Endometrial microvascular endothelial cells (primary cell): Measurements from ENCODE around the gene DAG1. TPM values are rescaled to one million over a fixed set of nuclear protein-coding genes. Genes with fewer than 3 reads are reported as not detected.

Experiments used
- in situ Hi-C: cut with HindIII; loops from 2 replicates; pipeline ENCODE4 v1.10.0; 2017; ENCODE audit warnings: low sequenced_read_pairs, low pct_unique_long_range_greater_than_20kb; ENCODE audit errors: inconsistent ontology term
- total RNA-seq: library from RNA; depleted of rRNA; stranded (reverse); fragments of >200 nt; gene quantifications from one replicate; pipeline ENCODE4 v1.2.3, GENCODE V29; 2015; ENCODE audit errors: inconsistent ontology term

Gene DAG1
- total RNA-seq: 107 TPM

GRCh38 chr3:49469936-49470713 is at the start of gene DAG1:
TSS of gene DAG1 (plus strand) at chr3:49470267. CDS start at chr3:49510535, 40,268 bp downstream.
- in situ Hi-C loops: no loop called here

GRCh38 chr3:49421890-49422378 is 48.1 kb upstream of the DAG1 start:
- in situ Hi-C loops: no loop called here

DNA sequence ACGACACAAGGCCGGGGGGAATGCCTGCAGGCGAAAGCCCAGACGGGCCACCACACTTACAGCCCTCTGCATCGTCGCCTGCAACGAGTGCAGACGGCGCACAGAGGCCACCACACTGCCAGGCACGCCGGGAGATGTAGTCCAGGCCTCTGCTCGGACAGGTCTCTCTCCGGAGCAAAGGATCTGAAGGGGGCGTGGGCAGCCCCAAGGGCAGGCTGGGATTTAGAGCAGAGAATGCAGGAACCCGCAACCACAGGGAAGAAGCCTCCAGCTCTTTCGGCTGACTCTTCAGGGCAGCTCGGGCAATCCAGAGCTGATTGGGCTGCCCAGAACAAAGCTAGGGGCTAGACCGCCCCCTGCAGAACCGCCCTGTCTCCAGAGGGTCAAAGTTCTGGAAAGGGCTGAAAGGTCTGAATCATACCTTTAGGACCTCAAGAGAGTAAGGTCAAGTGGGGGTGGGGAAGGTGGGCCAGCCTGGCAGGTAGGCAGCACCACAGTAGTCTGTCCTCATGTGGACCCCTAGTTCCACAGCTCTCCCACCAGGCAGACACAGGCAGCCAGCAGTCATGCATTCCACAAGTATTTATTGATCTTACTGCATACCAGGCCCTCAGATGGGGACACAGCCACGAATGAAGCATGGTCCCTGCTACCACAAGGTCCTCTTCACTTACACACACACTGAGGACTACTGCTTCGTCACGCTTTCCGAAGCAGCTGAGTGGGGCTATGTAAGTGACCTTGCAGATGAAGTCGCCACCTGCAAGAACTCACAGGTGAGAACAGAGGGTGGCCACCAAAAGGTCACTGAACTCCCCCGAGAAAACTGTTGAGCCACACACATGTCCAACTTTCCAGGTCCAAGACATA is 47.5 kb upstream of the DAG1 start, which contains the start of gene AMT:
TSS of gene AMT (minus strand) at position 95 of the 870 bp plus-strand sequence. CDS start at position 72, 23 bp downstream.
- in situ Hi-C loops: no loop called here

- in situ Hi-C loops: no loop called here
Measured at GRCh38 chr3:49424816-49425215, 45.3 kb upstream of the DAG1 start.

- in situ Hi-C loops: no loop called here
Measured at GRCh38 chr3:49427586-49427985, 42.5 kb upstream of the DAG1 start.

GRCh38 chr3:49428752-49429080 is 41.4 kb upstream of the DAG1 start:
- in situ Hi-C loops: no loop called here

DNA sequence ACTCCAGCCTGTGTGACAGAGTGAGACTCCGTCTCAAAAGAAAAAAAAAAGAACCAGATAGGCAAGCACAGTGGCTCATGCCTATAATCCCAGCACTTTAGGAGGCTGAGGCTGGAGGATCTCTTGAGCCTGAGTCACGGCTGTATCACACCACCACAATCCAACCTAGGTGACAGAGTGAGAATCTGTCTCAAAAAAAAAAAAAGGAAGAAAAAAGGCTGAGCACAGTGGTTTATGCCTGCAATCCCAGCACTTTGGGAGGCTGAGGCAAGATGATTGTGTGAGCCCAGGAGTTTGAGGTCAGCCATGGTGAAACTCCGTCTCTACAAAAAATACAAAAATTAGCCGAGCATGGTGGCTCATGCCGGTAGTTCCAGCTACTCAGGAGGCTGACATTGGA is 35.3 kb upstream of the DAG1 start:
- in situ Hi-C loops: no loop called here

GRCh38 chr3:49445391-49445790 is 24.7 kb upstream of the DAG1 start:
- in situ Hi-C loops: no loop called here

- in situ Hi-C loops: no loop called here
Measured at GRCh38 chr3:49453621-49454020, 16.4 kb upstream of the DAG1 start.

DNA sequence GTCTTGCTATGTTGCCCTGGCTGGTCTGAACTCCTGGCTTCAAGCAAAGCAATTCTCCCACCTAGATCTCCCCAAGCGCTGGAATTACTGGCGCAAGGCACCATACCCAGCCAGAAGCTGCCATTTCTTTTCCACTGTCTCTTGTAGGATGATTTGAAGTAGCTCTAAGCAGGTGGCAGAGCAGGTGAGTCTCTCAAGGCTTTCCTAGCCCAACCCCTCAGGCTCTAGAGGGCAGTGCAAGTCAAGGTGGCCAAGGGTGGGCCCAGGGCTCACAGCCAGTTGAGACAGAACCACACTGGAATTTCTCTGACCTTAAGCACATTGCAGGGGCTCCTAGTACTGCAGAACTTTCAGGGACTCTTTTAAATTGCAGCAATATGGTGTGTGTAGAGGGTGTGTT is 15.6 kb upstream of the DAG1 start:
- in situ Hi-C loops: no loop called here

DNA sequence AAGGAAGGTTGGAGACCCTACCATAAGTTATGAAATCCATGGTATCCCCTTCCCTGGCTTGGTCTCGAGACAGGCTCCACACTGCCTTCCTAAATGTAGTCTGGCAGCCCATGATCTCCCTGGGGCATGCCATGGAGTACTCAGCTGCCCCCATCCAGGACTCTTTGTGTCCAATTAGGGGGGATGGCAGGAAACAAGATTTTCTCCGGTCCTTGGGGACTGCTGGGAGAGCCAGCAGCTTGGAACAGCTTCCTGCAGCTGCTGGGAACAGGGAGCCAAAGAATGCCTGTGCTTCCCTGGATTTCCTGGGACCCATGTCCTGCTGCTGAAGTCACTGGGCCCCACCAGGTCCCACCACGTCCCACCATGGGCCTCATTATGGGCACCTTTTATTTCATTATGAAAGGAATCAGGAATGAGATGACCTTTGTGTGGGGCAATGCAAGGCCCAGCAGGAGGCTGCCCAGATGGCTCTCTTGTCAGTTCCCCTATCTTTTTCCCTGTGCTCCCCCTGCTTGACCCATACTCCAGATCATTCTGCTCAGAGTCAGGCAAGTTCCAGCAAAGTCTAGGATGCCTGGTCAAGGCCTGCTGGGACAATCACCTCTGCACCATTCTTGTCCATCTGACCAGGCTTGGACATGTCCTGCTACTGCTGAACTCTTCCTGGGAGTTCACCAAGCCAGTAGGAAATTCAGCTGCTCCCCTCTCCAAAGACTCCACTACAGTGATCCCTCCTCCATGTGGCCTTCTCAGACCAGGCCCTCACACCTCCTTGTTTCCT is 15.0 kb upstream of the DAG1 start:
- in situ Hi-C loops: no loop called here

DNA sequence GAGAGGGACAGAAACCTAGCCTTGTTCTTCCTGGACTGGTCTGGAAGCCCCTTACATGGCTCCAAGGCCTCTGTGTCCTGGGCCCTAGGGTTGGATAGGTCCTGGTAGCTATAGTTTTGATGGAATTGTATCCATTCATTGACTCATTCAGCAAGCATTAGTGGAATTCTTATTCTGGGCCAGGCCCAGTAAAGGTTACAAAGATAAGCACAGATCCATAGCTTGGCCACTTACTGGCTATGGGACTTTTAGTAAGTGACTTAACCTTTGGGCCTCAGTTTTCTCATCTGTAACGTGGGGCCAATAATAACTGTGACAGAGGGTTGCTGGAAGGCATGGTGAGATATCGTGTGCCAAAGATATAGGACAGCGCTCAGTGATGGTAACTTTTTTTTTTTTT is 13.6 kb upstream of the DAG1 start:
- in situ Hi-C loops: no loop called here

DNA sequence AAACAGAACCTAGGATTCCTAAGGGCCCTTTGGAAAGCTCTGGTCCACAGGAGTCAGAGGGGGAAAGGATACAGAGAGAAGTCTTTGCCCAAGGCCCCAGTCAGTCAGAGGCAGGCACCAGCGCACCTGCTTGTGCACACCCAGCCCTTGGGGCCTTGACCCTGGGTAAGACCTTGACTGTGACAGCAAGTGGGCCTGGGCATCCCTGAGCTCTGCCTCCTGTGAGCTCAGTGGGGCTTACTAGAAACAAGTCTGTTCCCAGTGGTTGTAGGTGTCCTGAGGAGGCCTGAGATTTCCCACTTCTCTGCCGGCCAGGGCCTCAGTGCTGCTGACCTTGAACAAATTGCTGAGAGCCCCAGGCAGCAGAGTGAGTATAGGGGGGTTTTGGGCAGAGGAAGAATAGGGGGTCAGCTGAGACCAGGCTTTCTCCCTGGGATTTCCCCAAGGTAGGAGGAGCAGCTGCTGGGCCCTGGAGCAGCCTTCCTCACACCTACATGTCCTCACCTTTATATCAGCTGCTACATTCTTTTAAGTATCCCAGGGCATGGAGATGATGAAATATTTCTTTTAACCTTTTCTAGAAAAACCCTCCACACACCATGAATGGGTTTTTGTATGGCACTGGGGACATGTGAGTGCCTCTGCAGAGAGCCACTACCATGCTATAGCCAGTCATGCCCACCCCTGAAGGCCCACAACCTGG is 9.7 kb upstream of the DAG1 start:
- in situ Hi-C loops: no loop called here

DNA sequence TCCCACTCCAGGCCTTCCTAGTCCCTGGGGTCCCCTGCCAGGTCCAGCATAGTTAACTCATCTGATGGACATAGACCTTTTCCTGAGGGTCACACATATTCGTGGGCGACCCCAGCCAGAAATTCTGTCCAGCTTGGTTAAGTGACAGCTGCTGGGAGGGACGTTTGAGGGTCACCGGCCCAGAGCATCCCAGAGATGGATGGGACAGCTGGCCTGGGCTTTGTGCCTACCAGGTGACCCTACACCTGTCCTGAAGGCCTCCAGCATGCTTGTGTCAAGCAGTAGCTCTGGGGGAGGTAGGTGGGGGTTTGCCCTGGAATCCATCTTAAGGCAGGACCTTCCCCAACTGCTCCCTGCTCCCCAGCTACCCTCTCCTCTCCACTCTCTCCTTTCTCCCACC is 9.1 kb upstream of the DAG1 start:
- in situ Hi-C loops: no loop called here

DNA sequence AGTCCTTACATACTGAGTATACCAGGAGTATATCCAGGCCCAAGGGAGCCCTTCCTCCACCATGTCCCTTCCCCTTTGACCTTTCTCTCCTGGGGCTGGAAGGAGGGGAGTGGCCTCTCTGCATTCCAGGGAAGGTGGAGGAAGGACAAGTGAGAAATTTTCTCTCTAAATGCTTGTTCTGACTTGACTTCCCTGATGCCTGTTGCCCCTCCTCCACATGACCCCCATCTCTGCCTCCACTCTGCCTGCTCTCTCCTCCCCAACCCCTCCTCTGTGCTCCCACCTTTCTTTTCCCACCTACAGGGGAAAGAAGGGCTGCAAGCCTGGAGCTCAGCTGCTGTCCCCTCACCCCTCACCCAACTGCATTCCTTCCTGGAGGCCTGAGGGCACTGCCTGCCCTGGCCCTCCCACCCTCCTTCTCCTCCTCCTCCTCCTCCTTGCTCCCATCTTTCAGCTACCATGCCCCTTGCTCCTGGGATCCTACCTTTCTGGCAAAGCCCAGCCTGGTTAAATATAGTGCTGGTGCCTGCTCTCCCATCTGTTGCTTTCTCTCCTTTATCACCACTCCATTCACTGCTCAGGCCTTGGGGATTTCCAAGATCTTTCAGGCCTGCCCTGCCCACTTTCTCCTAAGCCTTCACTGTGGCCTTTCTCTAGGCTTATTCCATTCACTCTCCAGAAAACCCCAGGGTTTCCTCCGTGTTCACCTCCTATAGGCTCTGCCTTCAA is 8.5 kb upstream of the DAG1 start:
- in situ Hi-C loops: no loop called here

- in situ Hi-C loops: no loop called here
Measured at GRCh38 chr3:49462222-49462621, 7.8 kb upstream of the DAG1 start.

DNA sequence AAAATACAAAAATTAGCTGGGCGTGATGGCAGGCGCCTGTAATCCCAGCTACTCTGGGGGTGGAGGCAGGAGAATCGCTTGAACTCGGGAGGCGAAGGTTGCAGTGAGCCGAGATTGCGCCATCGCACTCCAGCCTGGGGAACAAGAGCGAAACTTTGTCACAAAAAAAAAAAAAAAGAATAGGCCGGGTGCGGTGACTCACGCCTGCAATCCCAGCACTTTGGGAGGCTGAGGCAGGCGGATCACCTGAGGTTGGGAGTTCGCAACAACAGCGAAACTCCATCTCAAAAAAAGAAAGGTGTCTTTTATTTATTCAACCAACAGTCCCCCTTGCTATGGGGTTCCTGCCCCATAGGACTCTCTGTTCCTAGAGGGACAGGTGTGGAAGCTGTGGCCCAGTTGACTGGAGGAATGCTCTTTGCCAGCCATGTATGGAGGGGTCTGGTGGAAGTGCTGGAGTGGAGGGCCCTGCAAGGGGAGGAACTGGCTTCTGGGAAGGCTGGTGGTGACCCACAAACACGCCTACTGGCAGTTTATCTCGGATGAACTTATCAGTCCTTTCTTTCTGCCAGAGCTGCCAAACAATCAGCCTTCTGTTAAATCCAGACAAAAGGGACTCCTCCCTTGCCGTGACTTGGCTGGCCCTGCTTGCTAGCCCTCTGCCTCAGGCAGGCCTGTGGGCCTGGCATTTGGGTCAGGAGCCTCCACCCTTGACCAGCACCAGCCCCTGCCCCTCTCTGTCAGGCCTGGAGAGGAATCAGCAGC is 4.6 kb upstream of the DAG1 start:
- in situ Hi-C loops: no loop called here
